H1 (cell line): ENCODE data around the gene TTC5. TPM values are rescaled to one million over a fixed set of nuclear protein-coding genes. Genes with fewer than 3 reads are reported as not detected.

ENCODE experiments used
- BCL11A ChIP-seq, 2 experiments: IDR thresholded peaks; one replicate each; pipeline ENCODE4 v1.6.1; 2011; ENCODE audit warnings: low read depth in 2 of 2, low read length in 2 of 2, mild to moderate bottlenecking in 2 of 2
- CBX8 ChIP-seq: fragments of 300-800, 300-1000 bp; sonication (generic); IDR thresholded peaks from 2 replicates; pipeline ENCODE4 v1.7.1; 2016; ENCODE audit warnings: low read depth, low read length, borderline replicate concordance
- CTBP2 ChIP-seq: IDR thresholded peaks from 2 replicates; pipeline ENCODE4 v1.7.0; 2011; ENCODE audit warnings: borderline replicate concordance, mild to moderate bottlenecking, moderate library complexity, mixed read lengths, low read length; ENCODE audit not compliant: insufficient read depth, insufficient read length
- GTF2F1 ChIP-seq: IDR thresholded peaks from 2 replicates; pipeline ENCODE4 v1.6.1; 2012; ENCODE audit warnings: low read depth, low read length, improper control_type of control experiment, borderline replicate concordance
- HDAC2 ChIP-seq, 2 experiments: fragments of 300-600 bp in 1 of 2; sonication (generic) in 1 of 2; IDR thresholded peaks; 2 replicates each; pipeline ENCODE4 v1.6.1; 2011 to 2012; ENCODE audit warnings: low read depth in 2 of 2, low read length in 2 of 2, mild to moderate bottlenecking in 2 of 2, moderate library complexity in 2 of 2, borderline replicate concordance in 1 of 2, inconsistent platforms in 1 of 2
- JUND ChIP-seq: IDR thresholded peaks from 2 replicates; pipeline ENCODE4 v1.6.1; 2011; ENCODE audit warnings: mild to moderate bottlenecking, improper control_type of control experiment, low read length
- RNF2 ChIP-seq: fragments of 200-900, 300-1000 bp; sonication (generic); IDR thresholded peaks from 2 replicates; pipeline ENCODE4 v1.7.1; 2016; ENCODE audit warnings: borderline replicate concordance, low read depth, mild to moderate bottlenecking, antibody characterized with exemption, low read length; ENCODE audit not compliant: poor library complexity, severe bottlenecking; ENCODE audit errors: missing control alignments
- polyA plus RNA-seq, 7 experiments: library from polyadenylated mRNA; depleted of rRNA in 3 of 7; stranded (reverse) in 5 of 7; unstranded in 2 of 7; fragments of >200 nt in 5 of 7; fragments of 200-250 nt in 2 of 7; gene quantifications; 1 replicate in 5 of 7; 2 replicates in 1 of 7; 4 replicates in 1 of 7; pipeline versions ENCODE4 v1.2.1 to v1.2.3, GENCODE V29; 2011 to 2013; ENCODE audit warnings: missing spikeins in 2 of 7, mixed read lengths in 2 of 7
- total RNA-seq: library from RNA; stranded (reverse); fragmentation: NEBNext Ultra II Directional; extraction: Animal tissue kit (Norgen Biotek cat#: 25700); gene quantifications from 2 replicates; pipeline ENCODE4 v1.2.1, GENCODE V29; 2021

TTC5 gene
- total and polyA plus RNA-seq, 2 of the 8 experiments (the other 6 are each of a cell fraction or from before 2014, with no cell fraction given) = 9.1 to 18.0 TPM

GRCh38 chr14:20347747-20348146, 42.0 kb upstream of the TTC5 start (continued):
- TF ChIP-seq RNF2 (no peak), BCL11A (IDR thresholded peaks at IDR 0.05; ENCODE audit: low read depth in 2 of 2, low read length in 2 of 2) (no peak), CBX8 (no peak), HDAC2 (IDR thresholded peaks at IDR 0.05; ENCODE audit: borderline replicate concordance in 1 of 2, low read depth in 2 of 2, low read length in 2 of 2) (no peak), JUND (no peak), GTF2F1 (no peak), CTBP2 (no peak)
